ENCODE results near the gene IFT57.

DNA sequence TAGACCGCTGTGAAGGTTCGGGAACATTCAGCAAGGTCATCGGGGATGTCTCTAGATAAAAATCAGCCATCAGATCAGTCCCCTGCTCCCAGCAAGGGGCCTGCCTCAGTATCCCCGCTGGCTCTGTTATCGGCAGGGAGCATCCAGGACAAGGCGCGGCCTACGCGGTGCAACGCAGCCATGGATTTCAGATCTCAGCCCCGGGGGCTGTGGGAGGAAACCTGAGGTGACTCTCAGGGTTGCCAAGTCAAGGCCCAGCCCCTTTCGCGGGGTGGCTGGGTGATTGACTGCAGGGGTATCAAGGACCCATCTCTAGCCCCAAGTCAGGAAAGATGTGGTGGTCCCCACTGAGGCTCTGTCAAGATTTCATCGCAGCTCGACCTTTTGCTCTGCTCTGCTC is 108.2 kb downstream of the IFT57 start:
- TF ChIP-seq CTCF (IDR thresholded peaks at IDR 0.05; ENCODE audit: poor library complexity) (no peak), EZH2phosphoT487 (IDR thresholded peaks at IDR 0.05; ENCODE audit: low read depth, severe bottlenecking, unreplicated experiment) (no peak)
